Activated gamma-delta T cell (primary cell): ENCODE measurements around the gene LRRN4CL.
"Not testable (repeated sequence)": the region's sequence is repeated elsewhere in the genome, so short reads cannot be mapped to it uniquely, and the experiment has no call there.

Experiments
- DNase-seq: peaks from one replicate; lab custom pipeline; 2025; lab: John Stamatoyannopoulos, UW
- total RNA-seq, 2 donors: gene quantifications; one replicate each; lab custom pipeline; 2026; lab: John Stamatoyannopoulos, UW

The LRRN4CL gene
- total RNA-seq, result 0.15 to 0.22 reads per million in 2 donors

GRCh38 chr11:62689421-62690183 is at the start of gene LRRN4CL:
TSS of gene LRRN4CL (minus strand) at chr11:62689530. CDS start at chr11:62688508, 1,022 bp downstream.
- no peak for DNase-seq

GRCh38 chr11:62737196-62737595 is 47.9 kb upstream of the LRRN4CL start:
- DNase-seq, result no peak

GRCh38 chr11:62732830-62733229 is 43.5 kb upstream of the LRRN4CL start:
- no peak for DNase-seq

DNA sequence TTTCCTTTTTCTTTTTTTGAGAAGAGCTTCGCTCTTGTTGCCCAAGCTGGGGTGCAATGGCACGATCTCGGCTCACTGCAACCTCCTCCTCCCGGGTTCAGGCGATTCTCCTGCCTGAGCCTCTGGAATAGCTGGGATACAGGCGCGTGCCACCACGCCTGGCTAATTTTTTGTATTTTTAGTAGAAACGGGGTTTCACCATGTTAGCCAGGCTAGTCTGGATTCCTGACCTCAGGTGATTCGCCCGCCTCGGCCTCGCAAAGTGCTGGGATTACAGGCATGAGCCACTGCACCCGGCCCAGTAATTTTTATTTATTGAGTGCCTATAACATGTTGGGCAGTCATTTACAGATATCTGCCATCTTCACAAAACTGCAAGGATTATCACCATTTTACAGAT is 40.7 kb upstream of the LRRN4CL start:
- DNase-seq, result not testable (repeated sequence)

DNA sequence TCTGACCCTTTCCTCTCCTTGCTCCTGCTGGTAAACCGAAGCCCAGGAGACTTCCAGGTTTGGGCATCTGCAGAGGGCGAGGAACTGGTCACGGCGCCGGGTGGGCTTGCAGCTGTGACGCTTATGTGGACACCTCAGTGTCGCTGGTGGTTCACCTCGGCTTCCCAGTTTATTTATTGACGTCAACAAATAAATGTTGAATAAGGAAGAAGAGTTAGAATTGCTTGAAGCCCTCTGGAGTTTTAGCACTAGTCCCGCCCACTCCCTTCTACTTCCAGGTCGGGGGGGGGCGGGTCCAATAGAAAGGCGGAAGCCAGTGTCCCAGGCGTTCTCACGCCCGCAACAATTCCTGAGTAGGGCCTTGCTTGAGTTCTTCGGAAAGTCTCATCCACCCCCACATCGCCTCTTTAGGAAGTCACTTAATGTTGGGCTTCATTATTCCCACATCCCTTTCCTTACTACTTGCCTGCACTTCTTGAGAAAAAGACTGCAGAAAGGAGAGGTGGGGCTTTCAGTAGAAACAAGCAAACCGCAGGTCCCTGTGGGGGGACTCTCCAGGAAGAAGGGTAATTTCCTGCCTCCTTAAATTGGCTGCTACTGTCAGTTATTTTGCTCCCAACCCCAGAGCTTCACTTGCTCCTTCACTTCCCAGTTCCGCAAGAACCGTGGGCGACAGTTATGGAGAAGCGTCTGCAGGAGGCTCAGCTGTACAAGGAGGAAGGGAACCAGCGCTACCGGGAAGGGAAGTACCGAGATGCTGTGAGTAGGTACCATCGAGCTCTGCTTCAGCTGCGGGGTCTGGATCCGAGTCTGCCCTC is 39.0 kb upstream of the LRRN4CL start, which contains the start of gene TTC9C:
TSS of gene TTC9C (plus strand) at position 316 of the 818 bp plus-strand sequence. CDS start at position 679, 363 bp downstream.
- peak; percentile 37 for DNase-seq

GRCh38 chr11:62727872-62728170 is 38.5 kb upstream of the LRRN4CL start:
- no peak for DNase-seq

GRCh38 chr11:62727165-62727871 is 38.0 kb upstream of the LRRN4CL start, which contains the start of gene HNRNPUL2:
TSS of gene HNRNPUL2 (minus strand) at chr11:62727457. CDS start at chr11:62727156, 301 bp downstream.
- DNase-seq, result peak; percentile 99

- no peak for DNase-seq
Observed at GRCh38 chr11:62726915-62727164, 37.5 kb upstream of the LRRN4CL start.

DNA sequence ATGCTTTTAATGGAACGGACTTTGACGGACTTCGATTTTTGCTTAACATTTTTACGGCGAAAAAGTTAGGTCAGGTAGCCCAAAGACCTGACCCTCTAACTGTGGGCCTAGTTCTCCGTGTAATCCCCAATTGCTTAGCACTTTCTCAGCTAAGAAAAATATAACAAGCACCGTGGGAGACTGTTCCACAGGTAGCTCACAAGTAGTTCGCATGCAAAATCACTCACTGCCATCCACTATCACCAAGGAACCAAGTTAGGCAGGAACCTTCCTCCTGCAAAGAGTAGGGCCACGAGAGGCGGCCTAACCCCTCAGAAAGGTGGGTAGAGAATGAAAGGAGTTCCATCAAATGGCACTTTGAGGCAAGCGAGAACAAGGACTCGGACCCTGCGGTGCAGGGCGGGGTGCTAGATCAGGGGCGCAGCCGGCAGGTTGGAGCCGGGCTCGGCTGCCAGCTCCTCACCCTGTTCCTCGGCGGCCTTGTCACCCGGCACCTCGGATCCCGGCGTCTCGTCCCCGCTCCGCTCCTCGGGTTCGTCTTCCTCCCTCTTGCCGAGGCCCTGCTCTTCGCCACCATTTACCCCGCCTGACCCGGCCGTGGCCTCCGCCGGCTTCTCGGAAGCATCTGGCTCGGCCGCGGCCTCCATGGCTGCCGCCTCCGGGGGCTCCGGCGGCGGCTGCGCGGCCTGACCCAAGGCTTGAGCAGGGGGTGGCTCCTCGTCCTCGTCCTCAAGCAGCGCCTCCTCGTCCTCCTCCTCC is 37.0 kb upstream of the LRRN4CL start:
- no peak for DNase-seq

GRCh38 chr11:62725646-62726045 is 36.3 kb upstream of the LRRN4CL start:
- DNase-seq, result no peak

DNA sequence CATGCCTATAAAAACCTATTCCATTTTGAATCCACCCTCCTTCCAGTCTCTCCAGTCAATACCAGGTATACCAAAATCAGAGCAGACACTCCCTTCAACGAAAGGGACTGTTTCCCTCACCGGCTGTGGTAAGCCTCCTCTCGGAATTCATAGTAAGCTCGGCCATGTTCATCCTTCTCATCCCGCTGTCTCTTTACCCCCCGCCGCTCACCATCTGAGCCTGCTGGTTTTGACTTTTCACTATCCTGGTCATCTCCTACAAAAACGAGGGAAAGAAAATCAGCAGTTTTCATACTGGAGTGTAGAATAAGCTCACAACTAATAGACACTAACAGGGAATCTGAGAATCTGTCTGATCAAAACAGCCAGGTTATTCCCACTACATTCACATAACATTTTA is 34.8 kb upstream of the LRRN4CL start:
- DNase-seq, result no peak

DNA sequence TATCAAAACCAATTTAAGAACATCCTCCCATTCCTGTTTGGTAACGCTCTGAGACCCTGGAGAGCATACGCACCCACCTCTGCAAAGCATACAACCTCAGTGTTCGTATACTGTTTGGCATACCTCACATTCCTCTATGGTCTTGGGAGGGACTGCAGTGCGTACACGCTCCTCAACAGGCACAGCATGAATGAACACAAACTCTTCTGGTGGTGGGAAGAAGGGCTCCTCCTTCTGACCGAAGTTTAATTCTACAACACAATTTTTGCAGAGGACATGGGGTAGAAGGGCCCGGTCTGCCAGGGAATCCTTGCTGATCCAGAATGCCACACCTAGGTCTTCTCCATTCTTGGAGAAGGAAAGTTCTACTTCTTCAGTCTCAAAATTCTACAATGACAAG is 32.7 kb upstream of the LRRN4CL start:
- no peak for DNase-seq

DNA sequence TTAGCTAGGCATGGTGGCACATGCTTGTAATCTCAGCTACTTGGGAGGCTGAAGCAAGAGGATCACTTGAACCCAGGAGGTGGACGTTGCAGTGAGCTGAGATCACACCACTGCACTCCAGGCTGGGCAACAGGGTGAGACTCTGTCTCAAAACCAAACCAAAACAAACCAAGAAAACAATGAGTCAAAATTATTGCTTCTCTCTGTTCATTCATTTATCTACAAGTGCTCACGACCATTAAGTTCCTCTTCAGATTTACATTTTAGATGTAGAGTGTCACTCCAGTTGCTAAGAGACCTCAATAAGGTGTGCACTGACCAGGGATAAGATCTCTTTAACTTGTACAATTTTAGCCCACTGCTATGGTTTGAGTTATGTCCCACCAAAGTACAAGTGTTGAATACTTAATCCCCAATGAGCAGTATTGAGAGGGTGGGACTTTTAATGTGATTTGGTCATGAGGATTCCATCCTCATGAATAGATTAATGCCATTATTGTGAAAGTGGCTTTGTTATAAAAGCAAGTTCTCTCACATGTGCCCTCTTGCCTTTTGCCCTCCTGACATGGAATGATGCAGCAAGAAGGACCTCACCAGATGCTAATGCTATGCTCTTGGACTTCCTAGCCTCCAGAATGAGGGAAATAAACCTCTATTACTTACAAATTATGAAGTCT is 30.1 kb upstream of the LRRN4CL start:
- DNase-seq, result no peak

GRCh38 chr11:62716816-62717215 is 27.5 kb upstream of the LRRN4CL start:
- DNase-seq, result no peak

DNA sequence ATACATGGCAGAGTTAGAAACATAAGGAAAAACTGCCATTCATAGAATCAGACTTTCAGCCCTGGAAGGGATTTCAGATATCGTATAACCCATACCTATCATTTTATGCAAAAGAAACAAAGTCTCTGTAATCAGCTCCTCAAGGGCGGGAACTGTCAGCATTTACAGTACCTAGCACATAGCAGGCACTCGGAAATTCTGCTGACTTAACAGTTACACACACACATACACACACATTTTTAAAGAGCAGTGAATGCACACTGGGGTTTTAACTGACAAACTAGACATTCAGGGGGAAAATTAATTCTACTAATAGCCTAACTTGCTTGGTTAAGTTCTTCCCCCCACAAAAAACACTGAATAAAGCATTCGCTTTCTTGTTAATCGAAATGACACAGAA is 26.9 kb upstream of the LRRN4CL start:
- DNase-seq, result no peak

GRCh38 chr11:62715150-62716130 is 26.1 kb upstream of the LRRN4CL start:
- no peak for DNase-seq

DNA sequence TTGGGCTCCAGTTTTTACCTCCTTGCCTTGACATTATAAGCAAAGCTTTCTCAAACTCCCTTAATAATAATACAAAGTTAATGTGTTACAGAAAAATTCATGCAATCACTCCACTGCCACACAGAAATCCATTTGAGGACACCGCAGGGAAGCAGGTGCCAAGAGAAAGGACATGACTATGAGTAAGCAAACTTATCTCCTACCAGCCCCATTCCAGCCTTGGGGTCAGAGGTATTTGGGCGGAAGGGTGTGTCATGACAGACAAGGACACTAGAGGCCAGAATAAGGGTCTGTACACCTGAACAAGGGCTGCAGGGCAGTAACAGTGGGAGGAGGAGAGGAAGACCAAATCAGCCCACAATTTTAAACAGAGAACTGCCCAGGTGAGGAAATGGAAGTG is 24.0 kb upstream of the LRRN4CL start:
- DNase-seq, result no peak

GRCh38 chr11:62712861-62713260 is 23.5 kb upstream of the LRRN4CL start:
- no peak for DNase-seq

DNA sequence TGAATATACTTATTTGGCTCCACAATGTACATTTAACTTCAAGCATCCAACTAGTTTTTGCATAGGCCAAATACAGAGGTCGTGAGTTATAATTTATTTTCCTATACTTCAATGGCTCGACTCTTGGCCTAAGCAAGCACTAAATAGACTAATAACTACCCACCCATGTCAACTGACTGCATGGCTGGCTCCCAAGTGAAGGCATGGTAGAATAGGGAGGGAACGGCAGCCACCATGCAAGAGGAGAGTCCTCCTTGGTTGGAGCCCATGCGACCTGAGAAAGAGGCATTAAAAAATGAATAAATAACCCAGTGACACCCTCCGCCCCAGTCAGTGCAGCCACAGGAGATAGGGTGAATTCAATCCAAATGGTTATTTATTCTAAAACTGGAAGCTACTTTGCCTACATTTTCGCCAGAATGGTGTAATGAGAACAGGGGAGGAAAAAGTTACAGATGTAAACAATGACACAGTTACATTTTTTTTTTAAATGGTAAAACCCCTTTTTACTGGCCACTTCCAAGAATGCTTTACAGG is 23.0 kb upstream of the LRRN4CL start:
- DNase-seq, result no peak

DNA sequence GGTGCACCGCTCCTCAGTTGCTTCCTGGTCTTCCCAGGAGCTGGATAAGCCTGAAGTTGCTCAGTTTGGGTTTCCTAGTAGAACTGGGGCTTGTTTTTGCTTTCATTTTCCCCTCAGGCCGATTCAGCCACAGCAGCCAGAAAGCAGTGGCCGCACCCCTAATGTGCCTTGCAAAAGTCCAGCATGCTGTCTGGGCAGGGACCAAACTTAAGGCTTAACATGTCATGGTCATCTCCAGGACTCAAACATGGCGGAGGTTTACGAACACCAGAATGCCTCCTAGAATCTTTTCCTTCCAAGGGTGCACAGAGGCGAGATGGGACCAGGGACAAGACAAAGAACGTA is 20.6 kb upstream of the LRRN4CL start:
- no peak for DNase-seq
